Transverse colon (tissue), 3 donors: Measurements from ENCODE around the gene MPV17.

ENCODE experiments used
- POLR2A ChIP-seq: fragments of 450-650 bp; IDR thresholded peaks from one replicate; pipeline ENCODE4 v1.6.1; 2016; ENCODE audit warnings: antibody characterized with exemption, mild to moderate bottlenecking, moderate library complexity
- TF ChIP-seq, protein P1 (sequence below), 5 experiments: fragments of 200-600 bp in 3 of 5; fragments of 450-650 bp in 2 of 5; sonication (generic) in 3 of 5; IDR thresholded peaks; 1 replicate in 2 of 5; 2 replicates in 3 of 5; pipeline ENCODE4 v1.5.1; 2016 to 2017; ENCODE audit warnings: antibody characterized with exemption in 5 of 5, inconsistent platforms in 3 of 5, mild to moderate bottlenecking in 2 of 5, moderate library complexity in 1 of 5

DNA sequence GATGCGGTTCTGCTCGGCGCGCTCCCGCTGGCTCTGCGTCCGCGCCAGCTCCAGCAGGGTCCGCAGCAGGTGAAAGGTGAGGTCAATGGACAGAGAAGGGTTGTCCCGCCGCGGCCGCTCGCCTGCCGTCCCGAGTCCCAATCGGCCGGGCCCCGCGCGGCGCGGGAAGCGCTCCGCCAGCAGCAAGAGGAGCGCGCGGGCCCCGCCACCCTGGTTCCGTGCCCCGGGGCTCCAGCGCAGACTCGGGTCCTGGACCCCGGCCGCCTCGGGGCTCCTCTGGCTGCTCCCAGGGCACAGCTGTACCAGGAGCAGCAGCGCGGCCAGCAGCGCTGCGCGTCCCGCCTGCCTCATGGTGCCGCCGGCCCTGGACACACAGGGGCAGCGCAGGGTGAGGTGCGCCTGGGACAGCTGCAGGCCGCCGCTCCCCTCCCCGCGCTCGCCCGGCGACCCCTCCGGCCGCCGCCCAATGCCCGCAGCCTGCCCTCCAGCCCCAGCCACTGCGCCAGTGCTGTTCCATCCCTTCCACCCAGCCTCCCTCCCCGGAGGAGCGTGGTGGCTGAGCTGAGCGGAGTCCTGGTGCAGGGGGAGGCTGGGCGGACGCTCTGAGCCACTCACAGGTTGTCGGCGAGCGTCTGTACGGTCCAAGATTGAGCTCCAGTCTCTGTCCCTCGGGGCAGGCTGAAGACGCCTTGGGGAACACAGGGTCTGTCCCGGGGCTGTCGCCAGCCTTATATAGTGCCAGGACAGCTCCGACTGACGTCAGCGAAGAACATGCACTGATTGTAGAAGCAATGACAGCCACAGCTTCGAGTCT, 15.1 kb downstream of the MPV17 start:
- TF ChIP-seq, protein P1, sequence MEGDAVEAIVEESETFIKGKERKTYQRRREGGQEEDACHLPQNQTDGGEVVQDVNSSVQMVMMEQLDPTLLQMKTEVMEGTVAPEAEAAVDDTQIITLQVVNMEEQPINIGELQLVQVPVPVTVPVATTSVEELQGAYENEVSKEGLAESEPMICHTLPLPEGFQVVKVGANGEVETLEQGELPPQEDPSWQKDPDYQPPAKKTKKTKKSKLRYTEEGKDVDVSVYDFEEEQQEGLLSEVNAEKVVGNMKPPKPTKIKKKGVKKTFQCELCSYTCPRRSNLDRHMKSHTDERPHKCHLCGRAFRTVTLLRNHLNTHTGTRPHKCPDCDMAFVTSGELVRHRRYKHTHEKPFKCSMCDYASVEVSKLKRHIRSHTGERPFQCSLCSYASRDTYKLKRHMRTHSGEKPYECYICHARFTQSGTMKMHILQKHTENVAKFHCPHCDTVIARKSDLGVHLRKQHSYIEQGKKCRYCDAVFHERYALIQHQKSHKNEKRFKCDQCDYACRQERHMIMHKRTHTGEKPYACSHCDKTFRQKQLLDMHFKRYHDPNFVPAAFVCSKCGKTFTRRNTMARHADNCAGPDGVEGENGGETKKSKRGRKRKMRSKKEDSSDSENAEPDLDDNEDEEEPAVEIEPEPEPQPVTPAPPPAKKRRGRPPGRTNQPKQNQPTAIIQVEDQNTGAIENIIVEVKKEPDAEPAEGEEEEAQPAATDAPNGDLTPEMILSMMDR (IDR thresholded peaks at IDR 0.05), result no peak
- no peak for TF ChIP-seq POLR2A
